ENCODE results near the gene MUC5AC. TPM values are rescaled to one million over a fixed set of nuclear protein-coding genes. Genes with fewer than 3 reads are reported as not detected.

Gene MUC5AC
- total and polyA plus RNA-seq, 7 donors, result 0.02 TPM; not detected in 6

GRCh38 chr11:1238767-1239595 is 81.2 kb downstream of the MUC5AC start:
- no peak for TF ChIP-seq CTCF (IDR thresholded peaks at IDR 0.05)
- H3K27me3 ChIP-seq (ENCODE audit: insufficient read depth in 3 of 3, low read length in 2 of 3), result peaks cover 0 to 3% (median 0%) of the 10 kb centered on the region in 3 donors
- 53 to 60% (median 55%) methylated on average over 32 to 34 of the region's 34 CpGs for WGBS, 3 donors
- no peaks in the 10 kb centered on the region for H3K4me1 ChIP-seq
- no peak overlapping the region for H3K4me3 ChIP-seq
- H3K9me3 ChIP-seq, result no peaks in the 10 kb centered on the region
- H3K27ac ChIP-seq, result no peak overlapping the region
- ATAC-seq (peak in 1 of 4 donors; percentile 34), DNase-seq (no peak)
- no peaks in the 10 kb centered on the region for H3K36me3 ChIP-seq (ENCODE audit: insufficient read depth in 1 of 2, low read depth in 1 of 2)
- intact Hi-C loops (cut with DNase I), result no loop called here

GRCh38 chr11:1239596-1240205 is 81.9 kb downstream of the MUC5AC start:
- H3K36me3 ChIP-seq (ENCODE audit: insufficient read depth in 1 of 2, low read depth in 1 of 2), result no peaks in the 10 kb centered on the region
- TF ChIP-seq CTCF (IDR thresholded peaks at IDR 0.05), result no peak
- peaks cover 0 to 3% (median 0%) of the 10 kb centered on the region in 3 donors for H3K27me3 ChIP-seq (ENCODE audit: insufficient read depth in 3 of 3, low read length in 2 of 3)
- intact Hi-C loops (cut with DNase I), result no loop called here
- no peak overlapping the region for H3K4me3 ChIP-seq
- ATAC-seq (no peak), DNase-seq (no peak)
- H3K9me3 ChIP-seq, result no peaks in the 10 kb centered on the region
- H3K27ac ChIP-seq, result no peak overlapping the region
- H3K4me1 ChIP-seq, result no peaks in the 10 kb centered on the region
- 82 to 85% (median 84%) methylated on average over 15 to 23 of the region's 23 CpGs for WGBS, 3 donors

- DNase-seq, result no peak
- no peaks in the 10 kb centered on the region for H3K9me3 ChIP-seq
- H3K27ac ChIP-seq, result no peak overlapping the region
- H3K4me1 ChIP-seq, result no peaks in the 10 kb centered on the region
- H3K27me3 ChIP-seq (ENCODE audit: insufficient read depth in 3 of 3, low read length in 2 of 3), result no peaks in the 10 kb centered on the region
- TF ChIP-seq CTCF (IDR thresholded peaks at IDR 0.05), result no peak
- no peak overlapping the region for H3K4me3 ChIP-seq
- ATAC-seq, result no peak
- intact Hi-C loops (cut with DNase I), result no loop called here
- WGBS, 3 donors, result 91 to 93% (median 92%) methylated on average over 23 to 25 of the region's 25 CpGs
- no peaks in the 10 kb centered on the region for H3K36me3 ChIP-seq (ENCODE audit: insufficient read depth in 1 of 2, low read depth in 1 of 2)
These were observed 83.0 kb downstream of the MUC5AC start for GRCh38 chr11:1240771-1241170.

GRCh38 chr11:1241706-1242105 is 84.0 kb downstream of the MUC5AC start:
- TF ChIP-seq CTCF (IDR thresholded peaks at IDR 0.05), result no peak
- intact Hi-C loops (cut with DNase I), result no loop called here
- H3K4me3 ChIP-seq, result no peak overlapping the region
- no peak for ATAC-seq
- 93 to 94% (median 93%) methylated on average over 19 to 20 of the region's 20 CpGs for WGBS, 3 donors
- no peak for DNase-seq
- no peaks in the 10 kb centered on the region for H3K36me3 ChIP-seq (ENCODE audit: insufficient read depth in 1 of 2, low read depth in 1 of 2)
- H3K4me1 ChIP-seq, result no peaks in the 10 kb centered on the region
- H3K27ac ChIP-seq, result no peak overlapping the region
- no peaks in the 10 kb centered on the region for H3K9me3 ChIP-seq
- H3K27me3 ChIP-seq (ENCODE audit: insufficient read depth in 3 of 3, low read length in 2 of 3), result no peaks in the 10 kb centered on the region
